Measurements from ENCODE around the gene KCNJ4.

DNA sequence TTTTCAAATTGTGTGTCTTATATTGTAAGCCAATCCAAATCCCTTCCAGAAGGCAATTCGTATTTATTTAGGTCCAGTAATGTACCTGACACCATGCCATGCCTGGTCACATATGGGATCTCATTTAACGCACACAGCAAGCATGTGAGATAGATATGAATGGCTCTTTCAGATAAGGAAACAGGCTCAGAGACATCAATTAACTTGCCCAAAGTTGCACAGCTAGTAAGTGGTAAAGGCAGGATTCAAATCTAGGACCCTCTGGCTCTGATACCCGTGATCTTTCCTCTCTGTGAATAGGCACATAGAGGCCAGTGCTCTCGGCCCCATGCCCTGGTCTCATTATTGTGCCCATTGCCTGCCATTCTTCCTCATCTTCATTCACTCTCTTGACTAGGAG is 34.3 kb downstream of the KCNJ4 start:
- no peak for TF ChIP-seq POLR2AphosphoS5 (IDR thresholded peaks at IDR 0.05; ENCODE audit: low read depth, low read length)
- TF ChIP-seq, protein P1, sequence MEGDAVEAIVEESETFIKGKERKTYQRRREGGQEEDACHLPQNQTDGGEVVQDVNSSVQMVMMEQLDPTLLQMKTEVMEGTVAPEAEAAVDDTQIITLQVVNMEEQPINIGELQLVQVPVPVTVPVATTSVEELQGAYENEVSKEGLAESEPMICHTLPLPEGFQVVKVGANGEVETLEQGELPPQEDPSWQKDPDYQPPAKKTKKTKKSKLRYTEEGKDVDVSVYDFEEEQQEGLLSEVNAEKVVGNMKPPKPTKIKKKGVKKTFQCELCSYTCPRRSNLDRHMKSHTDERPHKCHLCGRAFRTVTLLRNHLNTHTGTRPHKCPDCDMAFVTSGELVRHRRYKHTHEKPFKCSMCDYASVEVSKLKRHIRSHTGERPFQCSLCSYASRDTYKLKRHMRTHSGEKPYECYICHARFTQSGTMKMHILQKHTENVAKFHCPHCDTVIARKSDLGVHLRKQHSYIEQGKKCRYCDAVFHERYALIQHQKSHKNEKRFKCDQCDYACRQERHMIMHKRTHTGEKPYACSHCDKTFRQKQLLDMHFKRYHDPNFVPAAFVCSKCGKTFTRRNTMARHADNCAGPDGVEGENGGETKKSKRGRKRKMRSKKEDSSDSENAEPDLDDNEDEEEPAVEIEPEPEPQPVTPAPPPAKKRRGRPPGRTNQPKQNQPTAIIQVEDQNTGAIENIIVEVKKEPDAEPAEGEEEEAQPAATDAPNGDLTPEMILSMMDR (IDR thresholded peaks at IDR 0.05): no peak

All from Panc1 (cell line).